Lung microvascular endothelial cell (primary cell): ENCODE measurements around the gene NINJ2. TPM values are rescaled to one million over a fixed set of nuclear protein-coding genes. Genes with fewer than 3 reads are reported as not detected.
A peak's percentile ranks its signal among the peaks of the same experiment; 100 is the strongest.

Experiments
- DNase-seq, 2 donors: peaks; one replicate each; pipeline versions ENCODE4 v3.0.0 to v3.0.0-alpha.2; 2010; ENCODE audit warnings: low read depth in 2 of 2
- total RNA-seq: library from RNA; depleted of rRNA; stranded (reverse); fragments of >200 nt; gene quantifications from 2 replicates; pipeline ENCODE4 v1.2.1, GENCODE V29; 2014

Gene NINJ2
- total RNA-seq, 1 donor from 2014 or later, result 0.79 TPM

- no peak for DNase-seq
Observed at GRCh38 chr12:617304-617915, 45.8 kb downstream of the NINJ2 start.

- DNase-seq, result peak; percentile 83 to 98
Observed at GRCh38 chr12:615620-616019, 47.6 kb downstream of the NINJ2 start.

- peak; percentile 51 to 79 for DNase-seq
Observed at GRCh38 chr12:614411-614970, 48.8 kb downstream of the NINJ2 start.

- no peak for DNase-seq
Observed at GRCh38 chr12:613996-614395, 49.2 kb downstream of the NINJ2 start.

- no peak for DNase-seq
Observed at GRCh38 chr12:612886-613285, 50.4 kb downstream of the NINJ2 start.

GRCh38 chr12:612293-612692 lies 51.0 kb downstream of the NINJ2 start:
- DNase-seq, result no peak

GRCh38 chr12:611721-612120 lies 51.5 kb downstream of the NINJ2 start:
- DNase-seq, result no peak

GRCh38 chr12:608921-609320 lies 54.3 kb downstream of the NINJ2 start:
- no peak for DNase-seq

- DNase-seq, result no peak
Observed at GRCh38 chr12:608413-608812, 54.8 kb downstream of the NINJ2 start.

- DNase-seq, result peak; percentile 83 to 98
Observed at GRCh38 chr12:607541-608001, 55.7 kb downstream of the NINJ2 start.

GRCh38 chr12:604956-605355 lies 58.3 kb downstream of the NINJ2 start:
- no peak for DNase-seq

GRCh38 chr12:602700-603068 lies 60.6 kb downstream of the NINJ2 start:
- no peak for DNase-seq

GRCh38 chr12:601976-602699 lies 61.1 kb downstream of the NINJ2 start:
- DNase-seq, result no peak

GRCh38 chr12:599756-600155 lies 63.5 kb downstream of the NINJ2 start:
- no peak for DNase-seq

- DNase-seq, result peak; percentile 85 to 90
Observed at GRCh38 chr12:597926-598568, 65.2 kb downstream of the NINJ2 start.

- DNase-seq, result no peak
Observed at GRCh38 chr12:593396-594270, 69.6 kb downstream of the NINJ2 start.

- DNase-seq, result no peak
Observed at GRCh38 chr12:592024-592505, 71.2 kb downstream of the NINJ2 start.

GRCh38 chr12:591167-592023 lies 71.8 kb downstream of the NINJ2 start:
- DNase-seq, result no peak

GRCh38 chr12:590206-590750 lies 73.0 kb downstream of the NINJ2 start:
- no peak for DNase-seq

- no peak for DNase-seq
Observed at GRCh38 chr12:588646-589045, 74.6 kb downstream of the NINJ2 start.
